Hepatocyte (in vitro differentiated cells): ENCODE data around the gene PRRC2C.

ENCODE experiments used
- CTCF ChIP-seq: fragments of 200-600 bp; sonication (generic); IDR thresholded peaks from 2 replicates; pipeline ENCODE4 v1.5.1; 2016; ENCODE audit warnings: antibody characterized with exemption, mild to moderate bottlenecking; ENCODE audit not compliant: poor library complexity
- EZH2 ChIP-seq: fragments of 200-600 bp; sonication (generic); IDR thresholded peaks from 2 replicates; pipeline ENCODE4 v1.6.1; 2016; ENCODE audit warnings: antibody characterized with exemption, mild to moderate bottlenecking, borderline replicate concordance
- EZH2phosphoT487 ChIP-seq: fragments of 200-600 bp; sonication (generic); IDR thresholded peaks from one replicate; pipeline ENCODE4 v1.6.1; 2018; ENCODE audit warnings: antibody characterized with exemption, mild to moderate bottlenecking, low read depth, moderate library complexity; ENCODE audit not compliant: unreplicated experiment, severe bottlenecking

GRCh38 chr1:171472183-171472647 is 13.1 kb upstream of the PRRC2C start:
- TF ChIP-seq CTCF = no peak
- TF ChIP-seq EZH2phosphoT487 = no peak
- no peak for TF ChIP-seq EZH2
